GM15510 (cell line): ENCODE measurements around the gene TNFRSF25.

Experiments used
- POLR2A ChIP-seq: IDR thresholded peaks from 3 replicates; pipeline ENCODE4 v1.6.1; 2011; ENCODE audit warnings: borderline replicate concordance; ENCODE audit not compliant: insufficient read length; ENCODE audit errors: extremely low read depth

The TNFRSF25 gene

DNA sequence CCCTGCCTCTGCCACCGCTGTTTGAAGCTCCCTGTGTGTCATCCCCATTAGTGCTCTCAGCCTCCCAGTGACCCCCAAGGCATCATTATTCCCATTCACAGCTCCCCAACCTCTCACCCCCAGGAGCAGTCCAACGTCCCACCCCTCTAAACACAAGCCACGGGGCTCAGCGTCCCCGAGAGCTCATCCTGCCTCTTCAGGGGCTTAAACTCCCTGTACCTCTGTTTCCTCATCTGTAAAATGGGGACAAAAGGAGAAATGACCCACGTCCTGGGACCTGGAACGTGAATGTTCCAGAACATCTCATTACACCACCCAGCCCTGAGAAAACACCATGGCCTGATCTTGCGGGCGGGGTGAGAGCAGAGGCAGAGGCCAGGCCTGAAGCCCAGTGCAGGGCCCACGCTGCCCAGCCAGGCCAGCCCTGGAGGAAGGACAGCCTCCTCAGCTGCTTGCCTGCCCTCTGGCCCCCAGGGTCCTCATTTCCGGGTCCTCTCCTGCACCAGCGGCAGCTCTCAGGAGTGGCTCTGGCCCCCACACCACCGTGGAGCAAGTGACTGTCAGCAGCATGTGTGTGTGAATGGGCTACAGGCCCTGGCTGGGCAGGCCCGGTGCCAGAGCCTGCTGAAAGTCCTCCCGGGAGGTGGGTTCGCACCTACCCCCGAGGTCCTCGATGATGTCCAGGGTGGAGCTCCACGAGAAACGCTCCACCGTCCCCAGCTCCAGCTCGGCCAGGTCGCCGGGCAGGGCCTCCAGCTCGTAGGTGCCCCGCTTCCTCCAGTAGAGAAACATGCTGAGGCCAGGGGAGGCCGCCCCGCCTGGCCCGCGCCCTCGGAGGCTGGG is 39.6 kb upstream of the TNFRSF25 start:
- no peak for TF ChIP-seq POLR2A

DNA sequence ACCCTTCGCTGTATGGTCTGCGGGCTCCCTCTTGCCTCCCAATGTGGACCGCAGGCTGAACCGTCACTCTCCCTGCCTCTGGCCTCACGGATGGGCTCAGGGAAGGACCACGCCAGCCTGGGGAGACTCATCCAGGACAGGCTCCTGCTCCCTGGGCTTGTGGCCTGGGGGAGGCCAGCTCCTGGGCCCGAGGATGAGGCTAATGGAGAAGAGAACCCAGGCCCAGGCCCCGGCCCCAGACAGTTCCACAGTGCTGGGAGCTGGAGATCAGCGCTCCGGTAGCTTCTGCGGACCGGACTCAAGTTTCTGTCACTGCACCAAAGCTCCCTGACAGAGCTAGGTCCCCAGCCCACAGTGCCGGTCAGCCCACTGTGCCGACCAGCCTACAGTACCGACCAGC is 38.9 kb upstream of the TNFRSF25 start:
- no peak for TF ChIP-seq POLR2A

DNA sequence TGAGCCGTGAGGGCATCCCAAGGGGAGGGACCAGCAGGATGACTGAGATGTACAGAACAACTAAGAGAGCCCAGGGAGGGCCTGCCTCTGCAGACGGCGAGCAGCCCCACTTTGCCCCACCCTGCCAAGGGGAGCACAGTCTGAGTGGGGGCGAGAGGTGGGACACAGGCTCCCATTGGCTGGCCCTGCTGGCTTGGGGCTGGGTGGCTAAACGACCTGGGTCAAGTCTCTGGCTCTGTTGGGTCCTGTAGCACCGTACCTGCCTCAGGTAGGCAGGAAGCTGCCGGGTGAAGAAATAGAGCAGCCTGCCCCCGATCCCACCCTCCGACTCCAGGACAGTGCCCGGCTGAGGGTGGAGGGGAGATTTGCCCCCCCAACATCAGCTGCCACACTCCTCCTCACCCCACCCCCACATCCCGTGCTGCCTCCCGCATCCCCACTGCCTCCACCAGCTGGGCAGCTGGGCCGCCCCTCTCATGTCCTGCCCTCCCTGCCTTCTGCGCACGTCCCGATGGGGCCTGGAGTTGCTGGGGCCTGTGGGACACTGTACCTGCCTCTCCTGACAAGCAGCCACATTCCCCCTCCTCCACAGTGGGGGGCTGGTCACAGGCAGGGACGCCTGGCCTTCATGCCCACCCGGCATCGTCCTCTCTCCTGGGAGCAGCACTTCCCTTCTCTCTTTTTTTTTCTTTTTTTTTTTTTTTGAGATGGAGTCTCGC is 38.1 kb upstream of the TNFRSF25 start:
- TF ChIP-seq POLR2A: no peak

DNA sequence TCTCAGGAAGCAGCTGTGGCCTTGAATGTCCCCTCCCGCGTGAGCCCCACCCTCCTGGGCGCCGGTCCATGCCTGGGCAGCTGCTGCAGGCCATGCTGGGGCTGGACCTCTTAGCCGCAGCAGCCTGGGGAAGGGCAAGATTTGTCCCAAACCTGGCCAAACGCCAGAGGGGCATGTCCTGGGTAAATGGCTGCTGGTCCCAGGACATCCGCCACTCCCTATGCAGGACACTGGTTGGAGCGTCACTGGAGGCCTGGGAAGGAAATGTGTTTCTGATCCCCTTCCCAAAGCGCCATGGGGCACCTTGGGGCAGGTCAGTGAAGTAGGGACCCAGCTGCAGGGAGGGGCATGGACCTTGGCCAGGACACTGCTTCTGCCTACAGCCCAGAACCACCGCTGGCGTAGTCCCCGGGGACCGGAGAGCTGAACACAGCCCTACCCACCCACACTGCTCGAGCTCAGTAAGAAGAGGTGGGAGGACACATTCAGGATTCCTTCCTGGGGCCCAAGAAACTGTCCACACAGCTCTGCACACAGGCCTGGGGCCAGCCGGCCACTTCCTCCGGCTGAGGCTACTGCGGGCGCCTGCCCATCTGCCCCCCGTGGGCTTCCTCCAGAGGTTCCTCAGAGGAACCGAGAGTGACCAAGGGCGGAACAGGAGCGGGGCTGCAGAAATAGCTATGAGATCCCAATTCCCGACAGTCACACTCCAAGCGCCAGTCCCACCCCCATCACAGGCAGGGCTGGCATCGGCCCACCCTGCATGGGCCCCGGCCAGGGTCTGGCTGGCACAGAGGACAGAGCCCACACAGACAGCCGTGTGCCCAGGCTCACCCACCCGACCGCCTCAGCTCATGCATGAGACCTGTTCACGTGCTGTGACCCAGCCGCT is 36.3 kb upstream of the TNFRSF25 start:
- TF ChIP-seq POLR2A: no peak

DNA sequence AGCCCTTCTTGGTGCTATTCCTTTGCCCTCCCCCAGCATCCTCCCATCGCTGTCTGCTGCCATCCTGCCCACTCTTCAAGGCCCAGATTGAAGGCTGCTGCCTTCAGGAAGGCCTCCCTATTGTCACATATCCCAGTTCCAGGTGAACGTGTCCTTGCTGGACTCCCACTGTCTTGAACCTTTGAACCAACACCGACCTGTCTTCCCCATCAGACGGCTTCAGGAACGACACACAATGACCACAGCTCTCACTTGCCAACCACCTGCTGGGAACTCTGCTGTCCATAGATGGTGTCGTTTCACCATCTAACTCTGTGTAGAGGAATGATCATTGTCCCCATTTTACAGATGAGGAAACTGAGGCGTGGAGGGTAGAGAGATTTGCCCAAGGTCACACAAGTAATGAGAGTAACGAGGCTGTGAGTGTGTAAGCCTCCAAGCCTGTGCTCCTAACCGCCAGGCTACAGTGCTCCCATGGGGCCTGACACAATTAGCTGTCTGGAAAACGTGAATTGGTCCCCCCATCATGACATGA is 35.4 kb upstream of the TNFRSF25 start:
- no peak for TF ChIP-seq POLR2A

DNA sequence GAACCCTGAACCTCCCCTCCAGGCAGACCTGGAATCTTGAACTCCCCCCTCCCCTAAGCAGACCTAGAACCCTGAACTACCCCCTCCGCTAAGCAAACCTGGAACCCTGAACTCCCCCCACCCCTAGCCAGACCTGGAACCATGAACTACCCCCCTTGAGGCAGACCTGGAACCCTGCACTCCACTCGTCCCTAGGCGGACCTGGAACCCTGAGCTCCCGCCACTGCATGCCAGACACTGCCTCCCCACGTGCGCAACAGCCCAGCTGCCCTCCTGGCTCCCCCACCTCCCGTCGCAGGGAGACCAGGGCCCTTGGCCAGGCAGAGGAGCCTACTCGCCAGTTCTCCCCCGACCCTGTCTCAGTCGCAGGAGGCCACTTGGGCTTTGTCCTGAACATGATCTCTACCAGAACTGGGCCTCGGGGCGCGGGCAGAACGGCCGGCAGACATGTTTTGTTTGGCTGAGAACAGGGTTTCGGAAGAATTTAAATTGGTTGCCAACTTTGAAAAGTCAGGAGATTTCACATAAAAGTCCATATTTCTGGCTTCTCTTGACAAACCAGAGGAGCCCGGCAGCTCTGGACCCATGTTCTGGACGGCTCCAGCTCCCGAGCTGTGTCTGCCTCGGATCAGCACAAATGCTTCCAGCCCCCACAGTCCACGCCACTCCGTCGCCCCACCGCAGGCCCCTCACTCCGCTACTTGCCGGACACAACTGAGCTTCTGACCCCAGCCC is 34.7 kb upstream of the TNFRSF25 start:
- TF ChIP-seq POLR2A: no peak

DNA sequence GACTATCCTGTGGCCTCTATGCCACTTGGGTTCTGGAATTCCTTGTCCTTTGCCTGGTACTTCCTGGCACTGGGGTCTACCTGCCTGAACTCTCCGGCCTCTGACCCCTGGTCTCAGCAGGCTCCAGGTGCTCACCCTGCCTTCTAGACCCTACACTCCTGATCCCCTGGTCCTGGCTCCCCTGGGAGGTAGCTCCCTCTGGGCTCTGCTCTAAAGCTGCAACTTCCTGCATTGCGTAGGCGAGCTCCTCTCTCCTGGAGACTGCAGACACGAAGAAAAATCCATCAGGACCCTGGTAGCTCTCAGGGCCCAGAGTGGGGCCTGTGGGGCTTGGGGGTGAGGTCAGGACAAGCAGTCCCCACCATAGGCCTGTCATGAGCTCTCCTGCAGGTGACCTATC is 33.3 kb upstream of the TNFRSF25 start:
- TF ChIP-seq POLR2A: no peak

DNA sequence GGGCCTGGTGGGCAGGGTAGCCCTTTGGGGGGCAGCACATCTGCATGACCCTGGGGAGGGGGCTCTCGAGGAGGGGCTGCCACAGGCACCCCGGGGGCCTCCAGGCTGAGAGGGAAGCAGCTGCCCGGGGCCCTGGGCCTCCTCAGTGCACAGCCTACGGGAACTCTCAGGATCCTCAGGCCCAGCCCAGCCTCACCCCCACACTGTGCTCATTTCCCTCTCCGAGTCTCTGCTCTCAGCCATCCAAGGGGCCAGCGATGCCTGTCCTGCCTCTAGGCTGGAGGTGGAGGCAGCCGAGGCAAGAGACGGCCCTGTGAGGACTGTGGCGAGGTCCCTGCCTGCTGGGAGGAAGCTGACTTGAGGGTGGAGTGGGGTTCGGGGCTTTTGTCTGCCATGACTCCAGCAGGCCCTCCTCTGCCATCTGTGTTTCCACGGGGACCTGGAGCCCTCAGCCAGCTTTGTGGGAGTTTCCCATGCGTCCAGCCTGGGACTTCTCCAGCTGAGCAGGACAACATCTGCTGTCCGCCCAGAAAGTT is 32.7 kb upstream of the TNFRSF25 start:
- TF ChIP-seq POLR2A: no peak

DNA sequence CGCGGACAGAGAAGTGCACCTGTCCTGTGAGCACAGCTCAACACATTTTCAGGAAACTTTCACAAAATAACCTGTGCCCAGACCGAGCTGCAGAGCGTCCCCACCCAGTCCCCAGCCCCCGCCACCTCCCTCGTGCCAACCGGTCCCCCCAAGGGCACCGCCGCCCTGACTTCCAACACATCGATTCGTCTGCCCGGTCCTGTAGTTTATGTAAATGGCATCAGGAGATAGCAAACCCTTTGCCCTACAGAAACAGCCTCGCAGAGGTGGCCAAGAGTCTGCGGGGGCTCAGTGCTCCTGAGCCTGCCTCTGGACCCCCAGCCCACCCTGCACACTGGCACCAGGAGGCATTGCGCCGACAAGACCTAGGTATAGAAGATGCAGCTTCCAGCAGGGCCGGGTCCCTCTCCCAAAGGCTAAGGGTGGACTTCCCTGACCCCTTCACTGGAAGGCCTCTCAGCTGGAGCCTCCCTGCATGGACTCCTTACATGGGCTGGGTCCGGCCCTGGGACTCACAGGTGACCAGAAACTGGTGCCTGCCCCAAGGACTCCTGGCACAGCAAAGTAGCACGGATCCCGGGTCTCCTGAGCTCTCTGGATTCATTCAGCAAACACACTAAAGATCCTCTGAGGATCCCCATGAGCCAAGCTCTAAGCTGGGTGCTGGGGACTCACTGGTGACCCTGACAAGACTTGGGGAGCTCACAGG is 32.0 kb upstream of the TNFRSF25 start:
- no peak for TF ChIP-seq POLR2A

DNA sequence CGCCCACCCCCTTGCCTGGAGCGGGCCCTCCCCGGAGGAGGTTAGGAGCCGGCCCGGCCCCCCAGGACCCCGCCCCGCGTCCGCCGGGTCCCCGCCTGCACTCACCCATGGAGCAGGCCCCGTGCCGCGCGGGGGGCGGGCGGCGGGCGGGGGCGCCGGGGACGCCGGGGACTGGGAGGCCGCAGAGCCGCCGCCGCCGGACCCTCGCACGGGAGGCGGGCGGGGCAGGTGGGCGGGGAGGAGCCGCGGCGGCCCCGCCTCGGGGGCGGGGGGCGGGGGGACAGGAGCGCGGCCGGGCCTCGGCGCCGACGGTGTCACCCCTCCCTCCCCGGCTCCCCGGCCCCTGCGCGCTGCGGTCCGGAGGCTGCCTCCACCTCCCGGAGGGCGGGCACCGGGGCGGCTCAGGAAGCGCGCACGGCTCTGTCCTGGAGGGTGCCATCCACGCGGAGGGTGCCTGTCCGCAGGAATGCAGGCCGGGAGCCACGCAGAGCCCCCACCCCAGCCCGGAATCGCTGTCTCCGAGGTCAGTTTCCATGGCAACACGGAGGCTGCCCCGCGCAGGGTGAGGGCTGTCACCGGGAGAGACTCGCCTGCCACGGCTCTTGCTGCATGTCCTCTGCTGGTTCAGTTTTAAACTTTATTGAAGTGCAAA is 31.4 kb upstream of the TNFRSF25 start:
- no peak for TF ChIP-seq POLR2A

DNA sequence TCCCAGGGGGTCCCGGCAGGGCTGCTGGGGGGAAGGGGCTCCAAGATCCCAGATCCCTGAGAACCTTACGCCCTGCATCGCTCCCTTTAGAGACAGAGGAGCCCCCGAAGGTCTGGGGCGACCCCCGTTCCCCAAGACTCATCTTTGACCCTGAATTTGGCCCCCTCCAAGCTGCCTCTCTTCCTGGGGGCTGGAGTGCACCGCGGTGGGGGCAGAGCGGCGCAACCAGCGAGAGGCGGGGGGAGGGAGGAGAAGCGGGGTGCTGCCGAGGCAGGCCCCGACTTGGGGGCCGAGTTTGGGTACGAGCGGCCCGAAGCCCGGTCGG is 30.9 kb upstream of the TNFRSF25 start:
- no peak for TF ChIP-seq POLR2A

DNA sequence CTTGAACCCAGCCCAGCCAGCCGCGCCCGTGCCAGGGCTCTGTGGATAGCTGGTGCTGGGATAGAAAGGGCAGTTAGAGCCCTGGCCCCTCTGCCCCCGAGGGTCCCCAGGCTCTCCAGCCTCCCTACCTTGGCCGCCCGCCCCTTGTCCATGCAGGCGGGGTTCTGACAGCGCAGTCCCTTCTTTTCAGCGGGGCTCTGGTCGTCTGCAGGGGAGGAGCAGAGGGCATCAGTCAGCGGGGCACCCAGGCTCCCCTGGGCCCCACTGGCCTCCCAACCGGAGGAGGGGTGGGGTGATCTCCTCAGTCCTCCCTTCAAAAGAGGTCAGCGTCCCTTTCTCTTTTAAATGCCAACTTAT is 30.4 kb upstream of the TNFRSF25 start:
- no peak for TF ChIP-seq POLR2A
